Bronchus fibroblast of lung (primary cell): ENCODE results near the gene MKS1. TPM values are rescaled to one million over a fixed set of nuclear protein-coding genes. Genes with fewer than 3 reads are reported as not detected.

Experiments
- total RNA-seq: library from RNA; depleted of rRNA; stranded (reverse); fragments of >200 nt; gene quantifications from 2 replicates; pipeline ENCODE4 v1.2.3, GENCODE V29; 2015

Gene MKS1
- total RNA-seq = 11.9 and 16.5 TPM in 2 replicates

GRCh38 chr17:58219007-58219788 lies at the start of gene MKS1:
TSS of gene MKS1 (minus strand) at chr17:58219255. CDS start at chr17:58219230, 25 bp downstream.

GRCh38 chr17:58238147-58238634 lies 19.1 kb upstream of the MKS1 start, which contains the start of gene LPO:
TSS of gene LPO (plus strand) at chr17:58238584. CDS start at chr17:58242980, 4,396 bp downstream.

GRCh38 chr17:58192612-58193011 lies 26.4 kb downstream of the MKS1 start, which contains the start of gene EPX:
TSS of gene EPX (plus strand) at chr17:58192726. CDS start at chr17:58192847, 121 bp downstream.

GRCh38 chr17:58166682-58167081 lies 52.4 kb downstream of the MKS1 start, which contains the start of gene OR4D2:
TSS of gene OR4D2 (plus strand) at chr17:58166982. CDS start at chr17:58169656, 2,674 bp downstream.

Other genes starting within 250 kb of the MKS1 start
- 45.1 and 45.3 TPM in 2 replicates for gene VEZF1, start 231.0 kb downstream of the MKS1 start, total RNA-seq
- 254 and 280 TPM in 2 replicates for gene SRSF1, start 212.0 kb downstream of the MKS1 start, total RNA-seq
- 11.4 and 11.6 TPM in 2 replicates for gene DYNLL2, start 135.8 kb downstream of the MKS1 start, total RNA-seq
- gene OR4D1, start 70.9 kb downstream of the MKS1 start, total RNA-seq = not detected in 2 replicates
- gene OR4D2, start 52.3 kb downstream of the MKS1 start, total RNA-seq = not detected in 2 replicates
- gene EPX, start 26.5 kb downstream of the MKS1 start, total RNA-seq = not detected in 2 replicates
- gene LPO, start 19.3 kb upstream of the MKS1 start, total RNA-seq = not detected in 2 replicates
- gene MPO, start 61.7 kb upstream of the MKS1 start, total RNA-seq = under 0.01 TPM in 1 of 2 replicates, not detected in the other
- 0.34 and 2.7 TPM in 2 replicates for gene TSPOAP1, start 109.5 kb upstream of the MKS1 start, total RNA-seq
- gene SUPT4H1, start 132.9 kb upstream of the MKS1 start, total RNA-seq = 55.8 and 72.2 TPM in 2 replicates
- under 0.01 TPM in 1 of 2 replicates, not detected in the other for gene RNF43, start 198.3 kb upstream of the MKS1 start, total RNA-seq